Bone marrow (tissue), 2 donors: ENCODE results near the gene QARS1.

Source experiments
- DNase-seq, 2 donors: peaks; one replicate each; lab custom pipeline; 2025; lab: John Stamatoyannopoulos, UW

The QARS1 gene

GRCh38 chr3:49120438-49121131 lies 16.0 kb upstream of the QARS1 start, which contains the start of gene USP19:
Gene USP19 (minus strand): TSS chr3:49120823. CDS start chr3:49119145, 1,678 bp downstream.
- DNase-seq, result peak; percentile 76 to 91

- no peak for DNase-seq
Measured at GRCh38 chr3:49120096-49120437, 15.5 kb upstream of the QARS1 start.

GRCh38 chr3:49119439-49119838 lies 14.9 kb upstream of the QARS1 start:
- no peak for DNase-seq

GRCh38 chr3:49119036-49119435 lies 14.5 kb upstream of the QARS1 start:
- DNase-seq, result no peak

- DNase-seq, result no peak
Measured at GRCh38 chr3:49112262-49112661, 7.7 kb upstream of the QARS1 start.

GRCh38 chr3:49111347-49111746 lies 6.8 kb upstream of the QARS1 start:
- DNase-seq, result no peak

- no peak for DNase-seq
Measured at GRCh38 chr3:49110780-49111179, 6.2 kb upstream of the QARS1 start.

GRCh38 chr3:49108346-49108745 lies 3.8 kb upstream of the QARS1 start:
- no peak for DNase-seq

GRCh38 chr3:49104052-49104426 lies 518 bp downstream of the QARS1 start:
- DNase-seq, result no peak

- no peak for DNase-seq
Measured at GRCh38 chr3:49100046-49100615, 4.4 kb downstream of the QARS1 start.

- no peak for DNase-seq
Measured at GRCh38 chr3:49098910-49099630, 5.5 kb downstream of the QARS1 start.

- DNase-seq, result no peak
Measured at GRCh38 chr3:49098429-49098828, 6.1 kb downstream of the QARS1 start.

GRCh38 chr3:49093853-49094767 lies 10.4 kb downstream of the QARS1 start, which contains the start of gene QRICH1:
Gene QRICH1 (minus strand): TSS chr3:49094071. CDS start chr3:49077017, 17,054 bp downstream.
- DNase-seq, result peak; percentile 99

- peak; percentile 13 to 77 for DNase-seq
Measured at GRCh38 chr3:49092938-49093852, 11.4 kb downstream of the QARS1 start.

GRCh38 chr3:49081429-49081828 lies 23.1 kb downstream of the QARS1 start:
- no peak for DNase-seq

GRCh38 chr3:49079270-49079669 lies 25.3 kb downstream of the QARS1 start:
- DNase-seq, result no peak

- DNase-seq, result no peak
Measured at GRCh38 chr3:49076646-49077045, 27.9 kb downstream of the QARS1 start.

- DNase-seq, result no peak
Measured at GRCh38 chr3:49076116-49076515, 28.4 kb downstream of the QARS1 start.

- DNase-seq, result no peak
Measured at GRCh38 chr3:49058011-49058410, 46.5 kb downstream of the QARS1 start.

GRCh38 chr3:49057268-49057667 lies 47.3 kb downstream of the QARS1 start:
- no peak for DNase-seq

- DNase-seq, result no peak
Measured at GRCh38 chr3:49054344-49054862, 50.2 kb downstream of the QARS1 start.
